Activated T-helper 2 cell treated with anti-CD3 and anti-CD28 coated beads, Interferon-gamma antibody, Interleukin-2, Interleukin-4, amounts not matched to agents 10 μg/mL and 5 μg/mL and 100 μg/mL, durations not matched to agents 14 hours and 24 hours and 36 hours (primary cell): ENCODE measurements around the gene NCKAP5. TPM values are rescaled to one million over a fixed set of nuclear protein-coding genes. Genes with fewer than 3 reads are reported as not detected.

Experiments used
- DNase-seq: peaks from one replicate; pipeline ENCODE4 v3.0.0; 2021; ENCODE audit warnings: low spot score
- H3K27ac Mint-ChIP-seq: one replicate; pipeline ENCODE4 v1.8.0; 2021; ENCODE audit warnings: mixed read lengths
- H3K27me3 Mint-ChIP-seq: one replicate; pipeline ENCODE4 v1.8.0; 2021; ENCODE audit warnings: low read depth, mixed read lengths
- H3K36me3 Mint-ChIP-seq: one replicate; pipeline ENCODE4 v1.8.0; 2021; ENCODE audit warnings: low read depth, mixed read lengths
- H3K4me1 Mint-ChIP-seq: one replicate; pipeline ENCODE4 v1.8.0; 2021; ENCODE audit warnings: low read depth, mixed read lengths
- H3K4me3 Mint-ChIP-seq: one replicate; pipeline ENCODE4 v1.8.0; 2021; ENCODE audit warnings: low read depth, mild to moderate bottlenecking, moderate library complexity, mixed read lengths
- H3K9me3 Mint-ChIP-seq: one replicate; pipeline ENCODE4 v1.8.0; 2021; ENCODE audit warnings: mixed read lengths
- intact Hi-C: fragments of 100-400 bp; cut with micrococcal nuclease; formaldehyde crosslinking; loops from one replicate; pipeline ENCODE4 v1.15.1; 2023
- total RNA-seq: library from RNA; stranded (reverse); gene quantifications from 2 replicates; pipeline ENCODE4 v1.2.3, GENCODE V29; 2022

The NCKAP5 gene
- total RNA-seq, 1 donor from 2014 or later: not detected

GRCh38 chr2:132790207-132790785 is 778.0 kb downstream of the NCKAP5 start:
- DNase-seq: no peak
- intact Hi-C loops: no loop called here
- Mint-ChIP-seq H3K27ac (no peak overlapping the region), H3K27me3 (no peaks in the 10 kb centered on the region), H3K9me3 (no peaks in the 10 kb centered on the region), H3K4me3 (no peak overlapping the region), H3K36me3 (no peaks in the 10 kb centered on the region), H3K4me1 (no peaks in the 10 kb centered on the region)

GRCh38 chr2:132789066-132789465 is 779.2 kb downstream of the NCKAP5 start:
- no peaks in the 10 kb centered on the region for H3K36me3 Mint-ChIP-seq
- no peak overlapping the region for H3K4me3 Mint-ChIP-seq
- DNase-seq: no peak
- no peaks in the 10 kb centered on the region for H3K4me1 Mint-ChIP-seq
- no peaks in the 10 kb centered on the region for H3K27me3 Mint-ChIP-seq
- intact Hi-C loops: no loop called here
- no peak overlapping the region for H3K27ac Mint-ChIP-seq
- H3K9me3 Mint-ChIP-seq: no peaks in the 10 kb centered on the region

- Mint-ChIP-seq H3K4me3 (no peak overlapping the region), H3K27ac (no peak overlapping the region), H3K36me3 (no peaks in the 10 kb centered on the region), H3K27me3 (no peaks in the 10 kb centered on the region), H3K4me1 (no peaks in the 10 kb centered on the region), H3K9me3 (no peaks in the 10 kb centered on the region)
- DNase-seq: no peak
- intact Hi-C loops: no loop called here
These were observed 779.9 kb downstream of the NCKAP5 start for GRCh38 chr2:132788310-132788838.

GRCh38 chr2:132783883-132784282 is 784.4 kb downstream of the NCKAP5 start:
- intact Hi-C loops: no loop called here
- Mint-ChIP-seq H3K4me1 (no peaks in the 10 kb centered on the region), H3K36me3 (no peaks in the 10 kb centered on the region), H3K27ac (no peak overlapping the region), H3K4me3 (no peak overlapping the region), H3K9me3 (no peaks in the 10 kb centered on the region), H3K27me3 (no peaks in the 10 kb centered on the region)
- no peak for DNase-seq

- Mint-ChIP-seq H3K9me3 (no peaks in the 10 kb centered on the region), H3K36me3 (no peaks in the 10 kb centered on the region), H3K27me3 (no peaks in the 10 kb centered on the region), H3K4me1 (no peaks in the 10 kb centered on the region), H3K4me3 (no peak overlapping the region), H3K27ac (no peak overlapping the region)
- no peak for DNase-seq
- intact Hi-C loops: no loop called here
These were observed 786.0 kb downstream of the NCKAP5 start for GRCh38 chr2:132782176-132782783.

GRCh38 chr2:132780651-132781050 is 787.6 kb downstream of the NCKAP5 start:
- Mint-ChIP-seq H3K9me3 (no peaks in the 10 kb centered on the region), H3K27me3 (no peaks in the 10 kb centered on the region), H3K36me3 (no peaks in the 10 kb centered on the region), H3K27ac (no peak overlapping the region), H3K4me1 (no peaks in the 10 kb centered on the region), H3K4me3 (no peak overlapping the region)
- DNase-seq: no peak
- intact Hi-C loops: no loop called here

- Mint-ChIP-seq H3K36me3 (no peaks in the 10 kb centered on the region), H3K4me1 (no peaks in the 10 kb centered on the region), H3K9me3 (no peaks in the 10 kb centered on the region), H3K27me3 (no peaks in the 10 kb centered on the region), H3K27ac (no peak overlapping the region), H3K4me3 (no peak overlapping the region)
- no peak for DNase-seq
- intact Hi-C loops: no loop called here
These were observed 789.0 kb downstream of the NCKAP5 start for GRCh38 chr2:132779206-132779721.

GRCh38 chr2:132776287-132776686 is 792.0 kb downstream of the NCKAP5 start:
- Mint-ChIP-seq H3K9me3 (no peaks in the 10 kb centered on the region), H3K27ac (no peak overlapping the region), H3K4me3 (no peak overlapping the region), H3K27me3 (no peaks in the 10 kb centered on the region), H3K36me3 (no peaks in the 10 kb centered on the region), H3K4me1 (no peaks in the 10 kb centered on the region)
- DNase-seq: no peak
- intact Hi-C loops: no loop called here

GRCh38 chr2:132774189-132774588 is 794.1 kb downstream of the NCKAP5 start:
- no peak overlapping the region for H3K4me3 Mint-ChIP-seq
- no peaks in the 10 kb centered on the region for H3K27me3 Mint-ChIP-seq
- H3K4me1 Mint-ChIP-seq: no peaks in the 10 kb centered on the region
- H3K27ac Mint-ChIP-seq: no peak overlapping the region
- no peaks in the 10 kb centered on the region for H3K9me3 Mint-ChIP-seq
- intact Hi-C loops: no loop called here
- H3K36me3 Mint-ChIP-seq: no peaks in the 10 kb centered on the region
- no peak for DNase-seq

- Mint-ChIP-seq H3K4me1 (no peaks in the 10 kb centered on the region), H3K4me3 (no peak overlapping the region), H3K9me3 (peaks cover under 1% of the 10 kb centered on the region), H3K27ac (no peak overlapping the region), H3K27me3 (no peaks in the 10 kb centered on the region), H3K36me3 (no peaks in the 10 kb centered on the region)
- intact Hi-C loops: no loop called here
- no peak for DNase-seq
These were observed 794.9 kb downstream of the NCKAP5 start for GRCh38 chr2:132773331-132773730.

GRCh38 chr2:132772340-132772739 is 795.9 kb downstream of the NCKAP5 start:
- peaks cover 9% of the 10 kb centered on the region for H3K9me3 Mint-ChIP-seq
- H3K36me3 Mint-ChIP-seq: no peaks in the 10 kb centered on the region
- DNase-seq: no peak
- H3K4me3 Mint-ChIP-seq: no peak overlapping the region
- no peaks in the 10 kb centered on the region for H3K27me3 Mint-ChIP-seq
- H3K4me1 Mint-ChIP-seq: no peaks in the 10 kb centered on the region
- no peak overlapping the region for H3K27ac Mint-ChIP-seq
- intact Hi-C loops: no loop called here

- Mint-ChIP-seq H3K36me3 (no peaks in the 10 kb centered on the region), H3K4me3 (no peak overlapping the region), H3K9me3 (peaks cover 15% of the 10 kb centered on the region), H3K27me3 (no peaks in the 10 kb centered on the region), H3K27ac (no peak overlapping the region), H3K4me1 (no peaks in the 10 kb centered on the region)
- DNase-seq: no peak
- intact Hi-C loops: no loop called here
These were observed 801.7 kb downstream of the NCKAP5 start for GRCh38 chr2:132766573-132766972.

- no peak for DNase-seq
- Mint-ChIP-seq H3K36me3 (no peaks in the 10 kb centered on the region), H3K27me3 (no peaks in the 10 kb centered on the region), H3K9me3 (no peaks in the 10 kb centered on the region), H3K4me3 (no peak overlapping the region), H3K27ac (no peak overlapping the region), H3K4me1 (no peaks in the 10 kb centered on the region)
- intact Hi-C loops: no loop called here
These were observed 806.8 kb downstream of the NCKAP5 start for GRCh38 chr2:132761437-132761836.
